KBM-7 (cell line): ENCODE data around the gene BCL6.

Experiments
- DNase-seq: peaks from one replicate; pipeline ENCODE4 v3.0.0-alpha.2; 2015
- in situ Hi-C: fragments of 300-500 bp; cut with MboI; formaldehyde crosslinking; loops from 2 replicates; pipeline ENCODE4 v1.14.3; 2020; ENCODE audit warnings: low sequenced_read_pairs, low pct_unique_long_range_greater_than_20kb, mixed read lengths

Gene BCL6

GRCh38 chr3:187763850-187764648, 18.8 kb upstream of the BCL6 start:
- in situ Hi-C loops = no loop called here
- DNase-seq = no peak

GRCh38 chr3:187762792-187763191, 17.5 kb upstream of the BCL6 start:
- in situ Hi-C loops = no loop called here
- no peak for DNase-seq

GRCh38 chr3:187759601-187760000, 14.3 kb upstream of the BCL6 start:
- in situ Hi-C loops = no loop called here
- no peak for DNase-seq

DNA sequence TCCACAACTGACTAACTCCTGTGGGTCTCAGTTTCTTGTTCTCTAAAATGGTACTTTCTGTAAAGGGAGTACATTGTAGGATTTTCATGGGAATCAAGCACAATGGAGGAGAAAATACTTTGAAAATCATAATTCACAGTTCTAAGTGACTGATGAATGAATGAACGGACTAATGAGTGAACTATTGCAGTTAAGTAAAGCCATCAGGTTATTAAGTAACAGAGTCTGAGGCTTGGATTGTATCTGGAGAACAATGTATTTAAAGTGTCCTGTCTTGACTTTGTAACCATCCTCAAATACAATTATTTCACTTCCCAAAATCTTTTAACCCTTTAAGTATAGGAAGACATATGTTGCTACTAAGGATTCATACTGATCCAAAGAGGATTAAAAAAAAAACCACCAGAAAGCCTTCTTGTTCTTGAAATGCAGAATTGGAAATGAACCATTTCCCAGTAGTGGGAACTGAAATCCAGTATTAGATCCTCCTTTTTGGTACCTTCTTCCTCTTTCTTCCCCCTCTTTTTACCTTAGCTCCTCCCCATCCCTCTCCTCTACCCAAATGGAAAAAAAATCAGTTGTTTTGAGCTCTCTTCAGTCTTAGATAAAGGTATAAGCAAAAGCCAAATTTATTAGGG, 13.2 kb upstream of the BCL6 start:
- DNase-seq = no peak
- in situ Hi-C loops = no loop called here

GRCh38 chr3:187753516-187753915, 8.2 kb upstream of the BCL6 start:
- no peak for DNase-seq
- in situ Hi-C loops = no loop called here

- in situ Hi-C loops = no loop called here
- no peak for DNase-seq
Observed at GRCh38 chr3:187750513-187751123, 5.3 kb upstream of the BCL6 start.

DNA sequence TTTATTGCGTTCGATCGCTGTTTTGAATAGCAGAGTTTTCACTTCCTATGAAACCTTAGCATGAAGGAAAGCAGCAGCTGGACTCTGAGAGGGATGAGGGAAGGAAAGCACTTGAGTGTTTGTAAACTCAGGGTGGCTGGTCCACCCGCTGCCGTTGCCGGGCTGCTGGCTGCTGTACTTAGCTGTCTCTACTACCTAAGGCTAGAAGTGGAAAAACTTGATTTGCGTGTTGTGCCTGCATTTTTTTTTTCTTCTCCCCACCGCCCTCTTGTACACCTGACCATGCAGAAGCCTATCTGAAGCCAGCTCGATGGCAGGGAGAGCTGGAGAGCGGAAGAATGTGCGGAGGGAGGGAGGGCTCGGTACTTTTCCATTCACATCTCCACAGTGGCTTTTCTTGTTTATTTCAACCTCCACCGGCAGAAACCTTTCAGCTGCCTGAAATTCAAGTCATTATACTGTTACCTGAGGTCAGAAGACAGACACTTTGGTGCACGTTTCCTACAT, 4.8 kb upstream of the BCL6 start:
- in situ Hi-C loops = no loop called here
- no peak for DNase-seq

GRCh38 chr3:187748050-187748481, 2.8 kb upstream of the BCL6 start:
- DNase-seq = peak; percentile 90
- in situ Hi-C loops = loop anchor here (25.0 kb wide), 1 partner anchor 1389 kb away; no protein-coding TSS in a partner anchor

DNA sequence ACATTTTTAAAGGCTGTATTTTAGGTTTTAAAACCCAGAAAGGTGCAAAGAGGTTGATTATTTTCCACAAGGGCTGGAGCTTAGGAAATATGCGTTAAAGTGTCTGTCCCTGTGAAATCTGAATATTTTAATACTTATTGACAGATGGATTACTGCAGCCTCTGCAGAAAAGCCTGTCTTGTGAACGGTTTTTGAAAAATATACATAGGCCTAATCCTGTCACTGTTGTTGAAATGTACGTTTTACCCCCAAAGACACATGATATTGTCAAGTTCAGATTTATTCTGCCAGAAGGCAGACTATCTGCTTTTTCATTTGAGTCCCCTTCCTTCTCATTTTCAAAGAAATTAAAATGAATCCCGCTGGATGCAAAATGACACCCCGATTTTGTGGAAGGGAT, 2.2 kb upstream of the BCL6 start:
- DNase-seq = no peak
- in situ Hi-C loops = loop anchor here (25.0 kb wide), 1 partner anchor 1390 kb away; no protein-coding TSS in a partner anchor

GRCh38 chr3:187746442-187747281, 1.4 kb upstream of the BCL6 start:
- DNase-seq = peak; percentile 55
- in situ Hi-C loops = loop anchor here (25.0 kb wide), 1 partner anchor 1391 kb away; no protein-coding TSS in a partner anchor

DNA sequence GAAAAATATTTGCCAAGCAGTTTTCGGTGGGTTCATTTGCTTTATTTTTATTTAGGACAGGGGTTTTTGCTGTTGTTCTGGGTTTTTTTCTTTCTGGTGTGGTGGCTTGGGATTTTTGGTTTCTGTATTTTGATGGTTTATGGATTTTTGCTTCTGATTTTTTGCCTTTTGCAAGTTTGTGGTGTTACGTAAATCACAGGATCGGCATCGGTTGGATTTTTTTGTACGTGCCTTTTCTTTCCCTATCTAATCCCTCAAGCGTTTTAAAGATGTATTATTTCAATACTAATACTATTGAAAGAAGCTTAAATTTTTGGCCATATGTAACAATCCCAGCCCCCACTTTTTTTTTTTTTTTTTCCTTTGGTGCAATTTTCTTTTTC, 782 bp upstream of the BCL6 start:
- no peak for DNase-seq

GRCh38 chr3:187744169-187745151, 808 bp downstream of the BCL6 start:
- peak; percentile 78 for DNase-seq
- in situ Hi-C loops = loop anchor here (25.0 kb wide), 1 partner anchor 1393 kb away; no protein-coding TSS in a partner anchor

More for the DNA sequence above, 782 bp upstream of the BCL6 start:
- in situ Hi-C loops = loop anchor here (25.0 kb wide), 1 partner anchor 1391 kb away; no protein-coding TSS in a partner anchor

- in situ Hi-C loops = loop anchor here (25.0 kb wide), 1 partner anchor 1394 kb away; no protein-coding TSS in a partner anchor
- peak; percentile 50 for DNase-seq
Observed at GRCh38 chr3:187743195-187744141, 1.8 kb downstream of the BCL6 start.

DNA sequence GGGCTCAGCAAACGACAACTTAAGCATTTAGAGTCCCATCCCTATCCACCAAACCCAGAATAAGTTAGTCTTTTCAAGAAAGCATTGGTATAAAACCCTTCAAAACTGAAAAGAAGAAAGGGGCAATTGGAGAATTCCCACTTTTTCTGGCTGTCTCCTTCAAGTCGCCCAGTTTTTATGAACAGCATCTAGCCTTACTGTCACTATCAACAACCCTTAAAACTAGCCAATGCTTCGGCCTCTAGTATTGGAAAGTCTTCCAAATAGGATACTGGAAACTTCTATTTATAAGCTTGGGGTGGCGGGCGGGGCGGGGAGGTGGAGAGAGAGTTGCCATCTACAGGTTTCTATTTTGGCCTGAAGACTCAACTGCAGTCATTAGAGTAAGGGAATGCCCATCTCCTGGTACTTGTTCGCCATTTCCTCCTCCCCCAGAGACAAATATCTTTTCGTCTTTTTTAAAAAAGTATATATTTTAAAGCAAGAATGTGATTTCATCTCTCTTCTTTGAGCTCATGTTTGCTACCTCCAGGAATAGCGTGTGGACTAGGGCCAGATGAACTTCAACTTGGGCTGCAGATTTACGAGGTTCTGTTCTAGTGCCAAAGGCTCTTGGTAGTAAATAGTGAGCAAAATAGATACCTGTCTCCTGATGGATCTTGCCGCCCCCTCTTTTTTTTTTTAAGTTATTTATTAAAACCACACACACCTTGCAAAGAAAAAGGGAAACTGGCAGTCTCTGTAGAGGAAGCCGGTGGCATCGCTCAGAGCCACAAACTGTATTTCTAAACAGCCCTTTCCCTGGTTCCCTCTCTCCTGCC, 2.7 kb downstream of the BCL6 start:
- in situ Hi-C loops = loop anchor here (25.0 kb wide), 1 partner anchor 1395 kb away; no protein-coding TSS in a partner anchor
- DNase-seq = peak; percentile 68

DNA sequence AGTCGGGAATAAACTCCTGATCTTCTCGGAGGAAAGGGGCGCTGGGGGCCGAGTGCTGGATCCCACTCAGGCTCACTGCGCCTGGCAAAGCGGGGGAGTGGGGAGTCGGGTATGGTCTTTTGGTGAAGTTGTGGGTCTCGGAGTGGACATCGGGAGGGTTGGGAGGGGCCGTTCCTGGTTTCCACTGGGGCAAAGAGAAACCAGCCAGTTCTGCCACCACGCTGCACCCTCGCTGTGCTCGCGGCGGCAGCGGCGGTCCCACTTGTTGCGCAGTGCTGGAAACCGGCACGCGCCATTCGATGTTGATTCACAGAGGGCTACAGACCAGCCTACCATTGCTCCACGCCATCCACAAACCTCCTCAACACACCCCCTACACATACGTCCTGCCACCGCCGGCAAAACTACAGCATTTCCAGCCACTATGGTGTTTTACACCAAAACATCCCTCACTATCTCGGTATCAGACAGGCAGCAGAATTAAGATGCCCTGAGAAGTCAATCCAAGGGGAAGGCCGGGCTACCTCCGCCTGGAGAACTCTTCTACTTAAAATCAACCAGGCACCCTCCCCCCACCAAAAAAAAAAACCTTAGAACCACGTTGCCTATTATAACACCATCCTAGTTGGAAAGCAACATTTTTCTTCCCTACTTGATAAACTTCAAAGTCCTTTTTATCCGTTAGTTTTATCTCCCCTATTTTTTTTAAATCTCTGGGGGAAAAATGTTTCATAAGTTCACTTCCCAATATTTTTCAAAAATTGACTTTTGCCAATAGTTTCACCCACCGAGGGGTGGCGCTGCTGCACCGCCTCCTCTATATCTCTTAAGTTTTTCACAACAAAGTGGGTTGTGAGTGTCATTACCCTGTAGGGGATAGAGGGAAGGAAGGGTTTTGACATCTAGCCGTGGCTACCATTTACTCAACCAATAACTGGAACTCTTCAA, 3.6 kb downstream of the BCL6 start:
- in situ Hi-C loops = loop anchor here (25.0 kb wide), 1 partner anchor 1396 kb away; no protein-coding TSS in a partner anchor

More for the DNA sequence above, 3.6 kb downstream of the BCL6 start:
- peak; percentile 90 for DNase-seq
